Measurements from ENCODE around the gene PBX4.

DNA sequence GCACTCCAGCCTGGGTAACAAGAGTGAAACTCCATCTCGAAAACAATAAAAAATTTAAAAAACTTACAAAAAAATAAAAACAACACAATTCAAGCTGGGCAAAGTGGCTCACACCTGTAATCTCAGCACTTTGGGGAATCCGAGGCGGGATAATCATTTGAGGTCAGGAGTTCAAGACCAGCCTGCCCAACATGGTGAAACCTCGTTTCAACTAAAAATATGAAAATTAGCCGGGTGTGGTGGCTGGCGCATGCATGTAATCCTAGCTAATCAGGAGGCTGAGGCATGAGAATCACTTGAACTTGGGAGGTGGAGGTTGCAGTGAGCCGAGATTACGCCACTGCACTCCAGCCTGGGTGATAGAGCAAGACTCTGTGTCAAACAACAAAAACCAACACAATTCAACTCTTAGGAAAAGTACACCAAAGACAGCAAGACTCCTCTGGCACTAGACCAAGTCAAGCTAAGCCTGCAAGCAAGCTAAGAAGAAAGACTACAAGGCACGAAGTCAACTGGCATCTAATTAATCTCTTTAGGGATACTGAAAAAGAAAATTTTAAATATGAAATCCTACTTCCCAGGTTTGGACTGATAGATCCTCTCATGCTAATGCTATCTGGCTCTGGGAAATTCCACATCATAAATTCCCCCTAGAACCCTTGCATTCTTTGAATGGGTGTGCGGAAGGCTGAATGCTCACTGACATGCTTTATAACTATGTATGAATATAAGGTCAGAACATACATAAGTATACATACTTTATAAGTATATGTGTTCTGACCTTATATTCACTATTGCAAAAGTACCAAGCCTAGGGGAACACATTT lies 7.9 kb downstream of the PBX4 start:
- TF ChIP-seq, protein P1, sequence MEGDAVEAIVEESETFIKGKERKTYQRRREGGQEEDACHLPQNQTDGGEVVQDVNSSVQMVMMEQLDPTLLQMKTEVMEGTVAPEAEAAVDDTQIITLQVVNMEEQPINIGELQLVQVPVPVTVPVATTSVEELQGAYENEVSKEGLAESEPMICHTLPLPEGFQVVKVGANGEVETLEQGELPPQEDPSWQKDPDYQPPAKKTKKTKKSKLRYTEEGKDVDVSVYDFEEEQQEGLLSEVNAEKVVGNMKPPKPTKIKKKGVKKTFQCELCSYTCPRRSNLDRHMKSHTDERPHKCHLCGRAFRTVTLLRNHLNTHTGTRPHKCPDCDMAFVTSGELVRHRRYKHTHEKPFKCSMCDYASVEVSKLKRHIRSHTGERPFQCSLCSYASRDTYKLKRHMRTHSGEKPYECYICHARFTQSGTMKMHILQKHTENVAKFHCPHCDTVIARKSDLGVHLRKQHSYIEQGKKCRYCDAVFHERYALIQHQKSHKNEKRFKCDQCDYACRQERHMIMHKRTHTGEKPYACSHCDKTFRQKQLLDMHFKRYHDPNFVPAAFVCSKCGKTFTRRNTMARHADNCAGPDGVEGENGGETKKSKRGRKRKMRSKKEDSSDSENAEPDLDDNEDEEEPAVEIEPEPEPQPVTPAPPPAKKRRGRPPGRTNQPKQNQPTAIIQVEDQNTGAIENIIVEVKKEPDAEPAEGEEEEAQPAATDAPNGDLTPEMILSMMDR (conservative IDR thresholded peaks at IDR 0.05; ENCODE audit: low read length): no peak
- no peak for TF ChIP-seq EZH2phosphoT487 (IDR thresholded peaks at IDR 0.05; ENCODE audit: borderline replicate concordance, low read depth, low read length)
